HepG2 (cell line): ENCODE results near the gene CNTF. TPM values are rescaled to one million over a fixed set of nuclear protein-coding genes. Genes with fewer than 3 reads are reported as not detected.

Experiments used
- AHR ChIP-seq: IDR thresholded peaks from 2 replicates; pipeline ENCODE4 v1.6.1; 2018; ENCODE audit warnings: missing genetic modification reagents, missing compliant biosample characterization
- ATF7 ChIP-seq, 2 experiments: fragments of 450-650 bp in 1 of 2; sonication (generic) in 1 of 2; formaldehyde crosslinking in 1 of 2; IDR thresholded peaks; 2 replicates each; pipeline versions ENCODE4 v1.4.0 to v1.6.1; 2016 to 2020; ENCODE audit warnings: antibody characterized with exemption in 1 of 2, mild to moderate bottlenecking in 1 of 2, missing genetic modification reagents in 1 of 2
- BRCA1 ChIP-seq: sonication (generic); formaldehyde crosslinking; IDR thresholded peaks from 2 replicates; pipeline ENCODE4 v1.4.0; 2020; ENCODE audit warnings: missing genetic modification reagents
- FOXK2 ChIP-seq: fragments of 450-650 bp; IDR thresholded peaks from 2 replicates; pipeline ENCODE4 v1.6.1; 2016
- FOXM1 ChIP-seq: sonication (generic); formaldehyde crosslinking; IDR thresholded peaks from 2 replicates; pipeline ENCODE4 v1.5.0; 2020; ENCODE audit warnings: missing genetic modification reagents
- HOXA9 ChIP-seq: sonication (generic); formaldehyde crosslinking; IDR thresholded peaks from 2 replicates; pipeline ENCODE4 v1.8.1; 2022; ENCODE audit warnings: missing genetic modification reagents, mild to moderate bottlenecking, moderate library complexity, borderline replicate concordance
- JDP2 ChIP-seq: sonication (generic); formaldehyde crosslinking; IDR thresholded peaks from 2 replicates; pipeline ENCODE4 v1.8.1; 2022; ENCODE audit warnings: missing genetic modification reagents, borderline replicate concordance
- KAT2B ChIP-seq: fragments of 150-350 bp; IDR thresholded peaks from 2 replicates; pipeline ENCODE4 v1.6.1; 2014; ENCODE audit warnings: low read depth, low read length, borderline replicate concordance
- KLF9 ChIP-seq: IDR thresholded peaks from 2 replicates; pipeline ENCODE4 v1.6.1; 2016; ENCODE audit warnings: low read depth
- MAF1 ChIP-seq: sonication (generic); formaldehyde crosslinking; IDR thresholded peaks from 2 replicates; pipeline ENCODE4 v1.5.0; 2020; ENCODE audit warnings: missing genetic modification reagents, borderline replicate concordance
- MATR3 ChIP-seq: sonication (generic); formaldehyde crosslinking; IDR thresholded peaks from 2 replicates; pipeline ENCODE4 v1.4.0; 2020; ENCODE audit warnings: missing genetic modification reagents
- PAWR ChIP-seq: sonication (generic); formaldehyde crosslinking; IDR thresholded peaks from 2 replicates; pipeline ENCODE4 v1.4.0; 2020; ENCODE audit warnings: missing genetic modification reagents, mild to moderate bottlenecking, borderline replicate concordance
- PITX1 ChIP-seq: sonication (generic); formaldehyde crosslinking; IDR thresholded peaks from 2 replicates; pipeline ENCODE4 v1.5.1; 2020; ENCODE audit warnings: mild to moderate bottlenecking, missing genetic modification reagents
- POLR2G ChIP-seq: fragments of 200-400 bp; formaldehyde crosslinking; IDR thresholded peaks from 2 replicates; pipeline ENCODE4 v1.6.1; 2018; ENCODE audit warnings: mild to moderate bottlenecking, low read depth, low read length, moderate library complexity
- RORA ChIP-seq: sonication (generic); formaldehyde crosslinking; IDR thresholded peaks from 2 replicates; pipeline ENCODE4 v1.5.0; 2020; ENCODE audit warnings: mild to moderate bottlenecking, missing genetic modification reagents, moderate library complexity
- SALL1 ChIP-seq: sonication (generic); formaldehyde crosslinking; IDR thresholded peaks from 2 replicates; pipeline ENCODE4 v1.8.0; 2022; ENCODE audit warnings: mild to moderate bottlenecking, missing genetic modification reagents
- SP5 ChIP-seq: IDR thresholded peaks from 2 replicates; pipeline ENCODE4 v1.6.1; 2016; ENCODE audit warnings: low read depth, borderline replicate concordance
- SYNCRIP ChIP-seq: fragments of 200-400 bp; formaldehyde crosslinking; IDR thresholded peaks from 2 replicates; pipeline ENCODE4 v1.6.1; 2018; ENCODE audit warnings: mild to moderate bottlenecking, low read depth, low read length; ENCODE audit not compliant: insufficient read depth
- ZFP62 ChIP-seq: sonication (generic); formaldehyde crosslinking; IDR thresholded peaks from 2 replicates; pipeline ENCODE4 v1.4.0; 2020; ENCODE audit warnings: missing genetic modification reagents
- ZMYM4 ChIP-seq: sonication (generic); formaldehyde crosslinking; IDR thresholded peaks from 2 replicates; pipeline ENCODE4 v1.8.1; 2023; ENCODE audit warnings: mild to moderate bottlenecking, missing genetic modification reagents
- ZNF263 ChIP-seq: sonication (generic); formaldehyde crosslinking; IDR thresholded peaks from 2 replicates; pipeline ENCODE4 v1.4.0; 2020; ENCODE audit warnings: missing genetic modification reagents
- ZNF513 ChIP-seq: sonication (generic); formaldehyde crosslinking; conservative IDR thresholded peaks from 2 replicates; pipeline ENCODE4 v1.5.0; 2020; ENCODE audit warnings: missing genetic modification reagents
- ZNF619 ChIP-seq: sonication (generic); formaldehyde crosslinking; IDR thresholded peaks from 2 replicates; pipeline ENCODE4 v1.4.0; 2020; ENCODE audit warnings: mild to moderate bottlenecking, missing genetic modification reagents
- ZNF629 ChIP-seq: sonication (generic); formaldehyde crosslinking; conservative IDR thresholded peaks from 2 replicates; pipeline ENCODE4 v1.5.0; 2020; ENCODE audit warnings: missing genetic modification reagents
- ZNF720 ChIP-seq: sonication (generic); formaldehyde crosslinking; IDR thresholded peaks from 2 replicates; pipeline ENCODE4 v1.4.0; 2020; ENCODE audit warnings: missing genetic modification reagents
- ZNF75D ChIP-seq: sonication (generic); formaldehyde crosslinking; IDR thresholded peaks from 2 replicates; pipeline ENCODE4 v1.8.1; 2023; ENCODE audit warnings: missing genetic modification reagents, mild to moderate bottlenecking, borderline replicate concordance
- ZNF773 ChIP-seq: sonication (generic); formaldehyde crosslinking; IDR thresholded peaks from 2 replicates; pipeline ENCODE4 v1.4.0; 2020; ENCODE audit warnings: missing genetic modification reagents, borderline replicate concordance
- ZNF776 ChIP-seq: sonication (generic); formaldehyde crosslinking; IDR thresholded peaks from 2 replicates; pipeline ENCODE4 v1.4.0; 2020; ENCODE audit warnings: mild to moderate bottlenecking, missing genetic modification reagents
- ZSCAN29 ChIP-seq: sonication (generic); formaldehyde crosslinking; conservative IDR thresholded peaks from 2 replicates; pipeline ENCODE4 v1.4.0; 2020; ENCODE audit warnings: mild to moderate bottlenecking, missing genetic modification reagents
- polyA plus RNA-seq, 8 experiments: library from polyadenylated mRNA; depleted of rRNA in 3 of 8; stranded (reverse) in 7 of 8; unstranded in 1 of 8; fragments of >200 nt; fragmentation: Illumina TruSeq in 4 of 8; extraction: Trizol in 4 of 8; gene quantifications; 2 replicates each; pipeline versions ENCODE4 v1.2.1 to v1.2.3, GENCODE V29; 2011 to 2016; ENCODE audit warnings: low read depth in 4 of 8, missing spikeins in 1 of 8, mixed read lengths in 1 of 8; ENCODE audit not compliant: insufficient read depth in 1 of 8
- total RNA-seq, 5 experiments: library from RNA; depleted of rRNA; stranded (reverse); fragments of >200 nt; fragmentation: Illumina TruSeq; extraction: Trizol; gene quantifications; 2 replicates each; pipeline ENCODE4 v1.2.3, GENCODE V29; 2016; ENCODE audit warnings: low read depth in 1 of 5

Gene CNTF
- total and polyA plus RNA-seq, 2 of the 13 experiments (the other 11 are each of a cell fraction or from before 2014, with no cell fraction given), result 0.51 to 2.3 TPM

- peak; percentile 57; the same call in 1 of the 2 replicates for TF ChIP-seq PITX1 (CRISPR knock-in tag)
- peak; percentile 97 for TF ChIP-seq ZMYM4 (CRISPR knock-in tag)
- TF ChIP-seq ZNF776 (CRISPR knock-in tag), result peak; percentile 86; the same call in 1 of the 2 replicates
- no peak for TF ChIP-seq SYNCRIP
- TF ChIP-seq ZSCAN29 (CRISPR knock-in tag), result no peak
- TF ChIP-seq ZNF619 (CRISPR knock-in tag), result no peak
- TF ChIP-seq ZNF720 (CRISPR knock-in tag), result no peak
- TF ChIP-seq HOXA9 (CRISPR knock-in tag), result no peak
- TF ChIP-seq ZNF75D (CRISPR knock-in tag), result no peak
- TF ChIP-seq ZFP62 (CRISPR knock-in tag), result no peak
- peak; percentile 24; the same call in 1 of the 2 replicates for TF ChIP-seq ZNF629
- TF ChIP-seq ZNF513, result no peak
- no peak for TF ChIP-seq KLF9 (CRISPR knock-in tag)
- no peak for TF ChIP-seq KAT2B
- no peak for TF ChIP-seq ATF7 (IDR thresholded peaks at IDR 0.05)
- TF ChIP-seq ATF7 (CRISPR knock-in tag; IDR thresholded peaks at IDR 0.05), result no peak
- TF ChIP-seq RORA (CRISPR knock-in tag), result no peak
- TF ChIP-seq FOXM1 (CRISPR knock-in tag), result no peak
- no peak for TF ChIP-seq MAF1
- no peak for TF ChIP-seq SP5
- 0 out of 2 replicates have a peak, but pooled peaks have one; percentile 24 for TF ChIP-seq AHR (CRISPR knock-in tag)
- peak; percentile 85 for TF ChIP-seq ZNF263
- no peak for TF ChIP-seq PAWR (CRISPR knock-in tag)
- no peak for TF ChIP-seq BRCA1 (CRISPR knock-in tag)
- no peak for TF ChIP-seq FOXK2
- peak; percentile 78 for TF ChIP-seq POLR2G
- TF ChIP-seq MATR3 (CRISPR knock-in tag), result no peak
- peak; percentile 68 for TF ChIP-seq SALL1 (CRISPR knock-in tag)
- TF ChIP-seq ZNF773, result 0 out of 2 replicates have a peak, but pooled peaks have one; percentile 63
- no peak; the same call in 1 of the 2 replicates for TF ChIP-seq JDP2 (CRISPR knock-in tag)
These were observed 43.0 kb upstream of the CNTF start (continued) for GRCh38 chr11:58579192-58580129.
